ENCODE data around the gene LCNL1. TPM values are rescaled to one million over a fixed set of nuclear protein-coding genes. Genes with fewer than 3 reads are reported as not detected.

LCNL1 gene
- total and polyA plus RNA-seq, 2 of the 13 experiments (the other 11 are each of a cell fraction or from before 2014, with no cell fraction given), result not detected

GRCh38 chr9:136985853-136986252 lies 3.1 kb downstream of the LCNL1 start:
- Histone ChIP-seq H3K9ac (ENCODE audit: insufficient read depth, low read depth, low read length) (no peak overlapping the region), H3K4me3 (replicated peaks in 1 of 3; ENCODE audit: insufficient read depth in 1 of 3, low read depth in 2 of 3, low read length in 3 of 3) (no peak overlapping the region), H3K4me2 (ENCODE audit: low read depth, low read length) (no peak overlapping the region), H3K4me1 (ENCODE audit: insufficient read depth, low read length) (peaks cover 44% of the 10 kb centered on the region), H2AFZ (ENCODE audit: low read length) (no peak overlapping the region), H3K27me3 (ENCODE audit: control insufficient read depth in 1 of 2, insufficient read depth in 2 of 2, low read length in 2 of 2) (peaks cover 3 to 49% of the 10 kb centered on the region in 2 experiments; a peak in 3 of 5 replicates), H4K20me1 (ENCODE audit: insufficient read depth, low read length) (no peaks in the 10 kb centered on the region), H3K9me3 (ENCODE audit: low read length) (no peaks in the 10 kb centered on the region), H3K36me3 (replicated peaks in 1 of 2; ENCODE audit: control insufficient read depth in 1 of 2, insufficient read depth in 2 of 2, low read length in 2 of 2) (no peaks in the 10 kb centered on the region), H3K79me2 (ENCODE audit: insufficient read depth, low read length) (no peaks in the 10 kb centered on the region), H3K27ac (ENCODE audit: extremely low read length, insufficient read depth, low read length) (no peak overlapping the region)
- ChIA-PET CTCF (ENCODE audit: low intra/inter-chr PET ratio, low total read pairs) (no interaction called here), POLR2A (no interaction called here)
- no peak for DNase-seq (ENCODE audit: low spot score)
- intact Hi-C loops (cut with micrococcal nuclease; ENCODE audit: unreplicated experiment), result no loop called here
- TF ChIP-seq TAF15 (IDR thresholded peaks at IDR 0.05; ENCODE audit: low read depth, low read length, poor library complexity, severe bottlenecking) (no peak), FOXA1 (IDR thresholded peaks at IDR 0.05) (no peak), FOXA1 (CRISPR knock-in tag; IDR thresholded peaks at IDR 0.05) (no peak), KDM4B (CRISPR knock-in tag; IDR thresholded peaks at IDR 0.05) (no peak), BCL6 (CRISPR knock-in tag; IDR thresholded peaks at IDR 0.05) (no peak), FOSL2 (CRISPR knock-in tag; IDR thresholded peaks at IDR 0.05) (no peak), FOXA3 (CRISPR knock-in tag; IDR thresholded peaks at IDR 0.05) (no peak), ATF7-NPFF (CRISPR knock-in tag; IDR thresholded peaks at IDR 0.05; ENCODE audit: low read depth) (no peak), ADNP (CRISPR knock-in tag; IDR thresholded peaks at IDR 0.05) (no peak), ZNF253 (CRISPR knock-in tag; IDR thresholded peaks at IDR 0.05; ENCODE audit: borderline replicate concordance) (no peak)
- ATAC-seq, result no peak
- FAIRE-seq, result no peak
- in situ Hi-C loops (cut with HindIII; ENCODE audit: extremely low pct_ligation_motif_present, low pct_unique_long_range_greater_than_20kb), result no loop called here
- no TSS peak for BruUV-seq (replicated peaks)
- WGBS (ENCODE audit: low lambda C conversion rate), result 86% methylated on average over 3 of the region's 33 CpGs

- Histone ChIP-seq H4K20me1 (ENCODE audit: insufficient read depth, low read length) (no peaks in the 10 kb centered on the region), H3K79me2 (ENCODE audit: insufficient read depth, low read length) (peaks cover 5% of the 10 kb centered on the region), H3K27me3 (ENCODE audit: control insufficient read depth in 1 of 2, insufficient read depth in 2 of 2, low read length in 2 of 2) (peaks cover 3 to 29% of the 10 kb centered on the region in 2 experiments; a peak in 3 of 5 replicates), H3K4me1 (ENCODE audit: insufficient read depth, low read length) (peaks cover 47% of the 10 kb centered on the region), H3K4me2 (ENCODE audit: low read depth, low read length) (no peak overlapping the region), H3K36me3 (replicated peaks in 1 of 2; ENCODE audit: control insufficient read depth in 1 of 2, insufficient read depth in 2 of 2, low read length in 2 of 2) (no peaks in the 10 kb centered on the region), H3K9me3 (ENCODE audit: low read length) (no peaks in the 10 kb centered on the region), H3K27ac (ENCODE audit: extremely low read length, insufficient read depth, low read length) (no peak overlapping the region), H3K4me3 (replicated peaks in 1 of 3; ENCODE audit: insufficient read depth in 1 of 3, low read depth in 2 of 3, low read length in 3 of 3) (no peak overlapping the region), H3K9ac (ENCODE audit: insufficient read depth, low read depth, low read length) (no peak overlapping the region), H2AFZ (ENCODE audit: low read length) (no peak overlapping the region)
- ATAC-seq (no peak), FAIRE-seq (no peak), DNase-seq (ENCODE audit: low spot score) (no peak)
- in situ Hi-C loops (cut with HindIII; ENCODE audit: extremely low pct_ligation_motif_present, low pct_unique_long_range_greater_than_20kb) (no loop called here), intact Hi-C loops (cut with micrococcal nuclease; ENCODE audit: unreplicated experiment) (no loop called here)
- POLR2A ChIA-PET, result no interaction called here
- no TSS peak for BruUV-seq (replicated peaks)
- TF ChIP-seq ZNF121 (CRISPR knock-in tag; IDR thresholded peaks at IDR 0.05), result peak; percentile 73
- peak; percentile 87 for TF ChIP-seq ZNF263 (CRISPR knock-in tag; IDR thresholded peaks at IDR 0.05)
- TF ChIP-seq ZNF770 (CRISPR knock-in tag; IDR thresholded peaks at IDR 0.05), result peak; percentile 60
- no peak for TF ChIP-seq TOPORS (CRISPR knock-in tag; IDR thresholded peaks at IDR 0.05)
- no peak for TF ChIP-seq ZBTB42 (CRISPR knock-in tag; IDR thresholded peaks at IDR 0.05)
- CTCF ChIA-PET (ENCODE audit: low intra/inter-chr PET ratio, low total read pairs), result no interaction called here
- WGBS (ENCODE audit: low lambda C conversion rate), result 51% methylated on average over 4 of the region's 4 CpGs
Observed at GRCh38 chr9:136988872-136989271, 6.1 kb downstream of the LCNL1 start.
